Measurements from ENCODE around the gene ACTR6. TPM values are rescaled to one million over a fixed set of nuclear protein-coding genes. Genes with fewer than 3 reads are reported as not detected.

Gene ACTR6
- total and polyA plus RNA-seq, 9 of the 15 experiments (the other 6 are each of a cell fraction or from before 2014, with no cell fraction given), result 26.1 to 109 (median 70.9) TPM

GRCh38 chr12:100229036-100229635, 28.5 kb downstream of the ACTR6 start (continued):
- TF ChIP-seq DEAF1 (CRISPR knock-in tag; IDR thresholded peaks at IDR 0.05) (peak; percentile 11; the same call in 1 of the 2 replicates), RAD21 (CRISPR knock-in tag; conservative IDR thresholded peaks at IDR 0.05 in 1 of 2, IDR thresholded peaks at IDR 0.05 in 1 of 2) (peak; percentile 36 to 67; a peak in 3 of 4 replicates), ZNF121 (CRISPR knock-in tag; conservative IDR thresholded peaks at IDR 0.05) (peak; percentile 62), GATA2 (CRISPR knock-in tag; IDR thresholded peaks at IDR 0.05) (peak; percentile 50; the same call in 1 of the 2 replicates)

- intact Hi-C loops (cut with micrococcal nuclease) (loop anchor here (5.0 to 10.0 kb wide), 4 partner anchors 88 to 512 kb away; partner anchors contain the start of gene BLTP3B), in situ Hi-C loops (cut with MboI) (no loop called here)
- POLR2A ChIA-PET, result interaction anchor here (0.6 to 0.7 kb wide), 2 partner anchors 38 to 93 kb away, joined by 3 read pairs; no protein-coding TSS in a partner anchor
- FAIRE-seq, result no peak
- Histone ChIP-seq H3K27ac (ENCODE audit: extremely low read depth, low read depth, low read length) (no peak overlapping the region), H3K9me1 (ENCODE audit: control insufficient read depth, insufficient read depth, low read length) (no peaks in the 10 kb centered on the region), H3K4me2 (ENCODE audit: insufficient read depth, low read length) (no peak overlapping the region), H3K27me3 (ENCODE audit: control insufficient read depth in 2 of 2, insufficient read depth in 2 of 2, low read length in 2 of 2) (no peaks in the 10 kb centered on the region), H3K4me3 (no peak overlapping the region), H2AFZ (ENCODE audit: low read depth, low read length) (no peak overlapping the region), H4K20me1 (replicated peaks; ENCODE audit: control insufficient read depth, insufficient read depth, low read length) (no peaks in the 10 kb centered on the region), H3K4me1 (replicated peaks in 1 of 2; ENCODE audit: control insufficient read depth in 2 of 2, insufficient read depth in 2 of 2, low read length in 2 of 2) (no peaks in the 10 kb centered on the region), H3K36me3 (ENCODE audit: control insufficient read depth, insufficient read depth, low read length) (peaks cover 14% of the 10 kb centered on the region), H3K79me2 (ENCODE audit: control insufficient read depth, insufficient read depth, low read length) (no peaks in the 10 kb centered on the region), H3K9me3 (replicated peaks; ENCODE audit: control insufficient read depth, insufficient read depth, low read depth, low read length) (no peaks in the 10 kb centered on the region), H3K9ac (ENCODE audit: insufficient read depth in 1 of 2, low read depth in 2 of 2, low read length in 2 of 2) (no peak overlapping the region)
- ATAC-seq, result no peak
- 85% methylated on average over 4 of the region's 4 CpGs for WGBS (ENCODE audit: insufficient coverage, low coverage, missing lambda C conversion rate)
- DNase-seq (ENCODE audit: extremely low read depth in 1 of 4, low spot score in 3 of 4), result no peak
- CTCF ChIA-PET (ENCODE audit: low intra/inter-chr PET ratio), result no interaction called here
- TF ChIP-seq TSC22D4 (tag; IDR thresholded peaks at IDR 0.05), result no peak
- no peak for TF ChIP-seq MTF1 (CRISPR knock-in tag; IDR thresholded peaks at IDR 0.05; ENCODE audit: borderline replicate concordance)
- no peak for TF ChIP-seq CCNT2 (IDR thresholded peaks at IDR 0.05; ENCODE audit: borderline replicate concordance, extremely low read depth, insufficient read length, low read depth, low read length)
- TF ChIP-seq ZNF444 (CRISPR knock-in tag; IDR thresholded peaks at IDR 0.05), result no peak
- TF ChIP-seq MIER1 (IDR thresholded peaks at IDR 0.05; ENCODE audit: low read depth), result no peak
- no peak for TF ChIP-seq ESRRB (CRISPR knock-in tag; IDR thresholded peaks at IDR 0.05; ENCODE audit: borderline replicate concordance)
- TF ChIP-seq DMBX1 (CRISPR knock-in tag; IDR thresholded peaks at IDR 0.05; ENCODE audit: borderline replicate concordance), result no peak
- TF ChIP-seq YBX1 (IDR thresholded peaks at IDR 0.05), result no peak
- TF ChIP-seq SAP30 (IDR thresholded peaks at IDR 0.05; ENCODE audit: borderline replicate concordance, insufficient read depth, low read depth, low read length, poor library complexity, severe bottlenecking), result no peak
- no TSS peak for BruUV-seq (replicated peaks)
Measured at GRCh38 chr12:100229876-100230275, 29.3 kb downstream of the ACTR6 start.

Measured in K562 (cell line).